OCI-LY1 (cell line): ENCODE measurements around the gene FCHSD1.

Experiments used
- H2AFZ ChIP-seq: fragments of 200-600 bp; sonication (generic), shearing (Covaris generic); 2 replicates; pipeline ENCODE4 v1.6.0; 2014; ENCODE audit warnings: antibody characterized with exemption, mild to moderate bottlenecking, low read length
- H3F3A ChIP-seq: fragments of 200-600 bp; sonication (generic), shearing (Covaris generic); 2 replicates; pipeline ENCODE4 v1.6.0; 2014; ENCODE audit warnings: mild to moderate bottlenecking, antibody characterized with exemption, low read length, moderate library complexity; ENCODE audit not compliant: insufficient read depth
- H3K27ac ChIP-seq: fragments of 200-600 bp; sonication (generic); 2 replicates; pipeline ENCODE4 v1.5.1; 2014; ENCODE audit warnings: low read length, mixed run types, mild to moderate bottlenecking, low read depth; ENCODE audit not compliant: poor library complexity, severe bottlenecking
- H3K27me3 ChIP-seq: fragments of 200-600 bp; sonication (generic); 2 replicates; pipeline ENCODE4 v1.6.0; 2014; ENCODE audit warnings: antibody characterized with exemption, mild to moderate bottlenecking, low read length, moderate library complexity; ENCODE audit not compliant: insufficient read depth
- H3K36me3 ChIP-seq: fragments of 200-600 bp; sonication (generic); 2 replicates; pipeline ENCODE4 v1.6.1; 2014; ENCODE audit warnings: mild to moderate bottlenecking, antibody characterized with exemption, low read length, moderate library complexity, mixed read lengths; ENCODE audit not compliant: insufficient read depth
- H3K4me1 ChIP-seq: fragments of 200-600 bp; sonication (generic); 2 replicates; pipeline ENCODE4 v1.5.1; 2014; ENCODE audit warnings: mild to moderate bottlenecking, low read length, moderate library complexity; ENCODE audit not compliant: insufficient read depth, severe bottlenecking
- H3K4me2 ChIP-seq: fragments of 200-600 bp; sonication (generic), shearing (Covaris generic); 2 replicates; pipeline ENCODE4 v1.6.1; 2014; ENCODE audit warnings: low read length
- H3K4me3 ChIP-seq: fragments of 200-600 bp; sonication (generic); 2 replicates; pipeline ENCODE4 v1.5.1; 2014; ENCODE audit warnings: low read length, low read depth, mild to moderate bottlenecking, mixed read lengths; ENCODE audit not compliant: poor library complexity, severe bottlenecking
- H3K79me2 ChIP-seq: fragments of 200-600 bp; shearing (Covaris generic); 2 replicates; pipeline ENCODE4 v1.6.1; 2016; ENCODE audit warnings: mixed run types, low read length, mixed read lengths; ENCODE audit not compliant: insufficient read depth
- H3K9ac ChIP-seq: fragments of 200-600 bp; sonication (generic), shearing (Covaris generic); 2 replicates; pipeline ENCODE4 v1.6.1; 2014; ENCODE audit warnings: mild to moderate bottlenecking, low read length, mixed read lengths
- H3K9me2 ChIP-seq: fragments of 200-600 bp; sonication (generic), shearing (Covaris generic); 2 replicates; pipeline ENCODE4 v1.6.1; 2014; ENCODE audit warnings: low read depth, mild to moderate bottlenecking, low read length, mixed read lengths
- H3K9me3 ChIP-seq: fragments of 200-600 bp; shearing (Covaris generic); 2 replicates; pipeline ENCODE4 v1.6.1; 2014; ENCODE audit warnings: low read length, mixed read lengths
- H4K20me1 ChIP-seq: fragments of 200-600 bp; sonication (generic), shearing (Covaris generic); 2 replicates; pipeline ENCODE4 v1.6.0; 2016; ENCODE audit warnings: mild to moderate bottlenecking, low read length; ENCODE audit not compliant: insufficient read depth
- EZH2 ChIP-seq: fragments of 200-600 bp; sonication (generic), shearing (Covaris generic); IDR thresholded peaks from 2 replicates; pipeline ENCODE4 v1.8.0; 2017; ENCODE audit warnings: borderline replicate concordance, mixed run types, mild to moderate bottlenecking, antibody characterized with exemption, low read length, moderate library complexity, mixed read lengths
- TF ChIP-seq, protein P1 (sequence below): fragments of 200-600 bp; sonication (generic), shearing (Covaris generic); IDR thresholded peaks from 2 replicates; pipeline ENCODE4 v1.5.1; 2017; ENCODE audit warnings: mild to moderate bottlenecking, antibody characterized with exemption, low read length, moderate library complexity, mixed read lengths

The FCHSD1 gene

GRCh38 chr5:141630570-141631140 is 20.6 kb downstream of the FCHSD1 start:
- Histone ChIP-seq H3K36me3 (peaks cover 66% of the 10 kb centered on the region), H3K4me2 (no peak overlapping the region), H3K4me1 (peaks cover 16% of the 10 kb centered on the region), H3K27ac (no peak overlapping the region), H3K79me2 (peaks cover 23% of the 10 kb centered on the region), H3K27me3 (no peaks in the 10 kb centered on the region), H3K4me3 (no peak overlapping the region), H3F3A (no peaks in the 10 kb centered on the region), H4K20me1 (no peaks in the 10 kb centered on the region), H3K9ac (no peak overlapping the region), H3K9me2 (no peaks in the 10 kb centered on the region), H2AFZ (no peak overlapping the region), H3K9me3 (no peaks in the 10 kb centered on the region)
- TF ChIP-seq EZH2, result no peak
- TF ChIP-seq, protein P1, sequence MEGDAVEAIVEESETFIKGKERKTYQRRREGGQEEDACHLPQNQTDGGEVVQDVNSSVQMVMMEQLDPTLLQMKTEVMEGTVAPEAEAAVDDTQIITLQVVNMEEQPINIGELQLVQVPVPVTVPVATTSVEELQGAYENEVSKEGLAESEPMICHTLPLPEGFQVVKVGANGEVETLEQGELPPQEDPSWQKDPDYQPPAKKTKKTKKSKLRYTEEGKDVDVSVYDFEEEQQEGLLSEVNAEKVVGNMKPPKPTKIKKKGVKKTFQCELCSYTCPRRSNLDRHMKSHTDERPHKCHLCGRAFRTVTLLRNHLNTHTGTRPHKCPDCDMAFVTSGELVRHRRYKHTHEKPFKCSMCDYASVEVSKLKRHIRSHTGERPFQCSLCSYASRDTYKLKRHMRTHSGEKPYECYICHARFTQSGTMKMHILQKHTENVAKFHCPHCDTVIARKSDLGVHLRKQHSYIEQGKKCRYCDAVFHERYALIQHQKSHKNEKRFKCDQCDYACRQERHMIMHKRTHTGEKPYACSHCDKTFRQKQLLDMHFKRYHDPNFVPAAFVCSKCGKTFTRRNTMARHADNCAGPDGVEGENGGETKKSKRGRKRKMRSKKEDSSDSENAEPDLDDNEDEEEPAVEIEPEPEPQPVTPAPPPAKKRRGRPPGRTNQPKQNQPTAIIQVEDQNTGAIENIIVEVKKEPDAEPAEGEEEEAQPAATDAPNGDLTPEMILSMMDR, result no peak

- Histone ChIP-seq H3K9me3 (no peaks in the 10 kb centered on the region), H3K9me2 (no peaks in the 10 kb centered on the region), H3K36me3 (peaks cover 87% of the 10 kb centered on the region), H3K27ac (no peak overlapping the region), H3K4me3 (no peak overlapping the region), H3K4me2 (no peak overlapping the region), H4K20me1 (no peaks in the 10 kb centered on the region), H3K27me3 (no peaks in the 10 kb centered on the region), H3F3A (no peaks in the 10 kb centered on the region), H3K4me1 (no peaks in the 10 kb centered on the region), H2AFZ (no peak overlapping the region), H3K79me2 (0 out of 2 replicates have a peak, but pooled peaks cover 5% of the 10 kb centered on the region), H3K9ac (no peak overlapping the region)
- TF ChIP-seq, protein P1, result no peak
- no peak for TF ChIP-seq EZH2
These were observed 22.9 kb downstream of the FCHSD1 start for GRCh38 chr5:141628175-141628788.

- peaks cover 77% of the 10 kb centered on the region for H3K36me3 ChIP-seq
These were observed 27.6 kb downstream of the FCHSD1 start for GRCh38 chr5:141623611-141624010.

More at GRCh38 chr5:141623611-141624010, 27.6 kb downstream of the FCHSD1 start:
- H3K79me2 ChIP-seq, result no peaks in the 10 kb centered on the region
- no peak overlapping the region for H3K4me3 ChIP-seq
- H3K4me1 ChIP-seq, result peaks cover 5% of the 10 kb centered on the region
- no peak overlapping the region for H3K27ac ChIP-seq
- no peaks in the 10 kb centered on the region for H3F3A ChIP-seq
- no peak for TF ChIP-seq EZH2
- TF ChIP-seq, protein P1, result no peak
- H3K27me3 ChIP-seq, result no peaks in the 10 kb centered on the region
- no peak overlapping the region for H2AFZ ChIP-seq
- H3K4me2 ChIP-seq, result no peak overlapping the region
- H3K9me2 ChIP-seq, result no peaks in the 10 kb centered on the region
- H4K20me1 ChIP-seq, result no peaks in the 10 kb centered on the region
- H3K9me3 ChIP-seq, result no peaks in the 10 kb centered on the region
- no peak overlapping the region for H3K9ac ChIP-seq
